Non-pigmented ciliary epithelial cell (primary cell): ENCODE measurements around the gene DNAJC11.
"Not testable (repeated sequence)": the region's sequence is repeated elsewhere in the genome, so short reads cannot be mapped to it uniquely, and the experiment has no call there.

Experiments used
- DNase-seq: peaks from one replicate; pipeline ENCODE4 v3.0.0-alpha.2; 2010; ENCODE audit warnings: low read depth

DNAJC11 gene

GRCh38 chr1:6695868-6696267 lies 5.7 kb downstream of the DNAJC11 start:
- DNase-seq, result no peak

- DNase-seq, result no peak
These were observed 7.4 kb downstream of the DNAJC11 start for GRCh38 chr1:6694121-6694713.

- DNase-seq, result no peak
These were observed 8.7 kb downstream of the DNAJC11 start for GRCh38 chr1:6692956-6693355.

GRCh38 chr1:6691507-6691906 lies 10.1 kb downstream of the DNAJC11 start:
- no peak for DNase-seq

- no peak for DNase-seq
These were observed 11.4 kb downstream of the DNAJC11 start for GRCh38 chr1:6690186-6690585.

GRCh38 chr1:6688757-6689156 lies 12.9 kb downstream of the DNAJC11 start:
- DNase-seq, result no peak

- no peak for DNase-seq
These were observed 13.6 kb downstream of the DNAJC11 start for GRCh38 chr1:6688001-6688400.

GRCh38 chr1:6686294-6686693 lies 15.3 kb downstream of the DNAJC11 start:
- DNase-seq, result no peak

- no peak for DNase-seq
These were observed 16.2 kb downstream of the DNAJC11 start for GRCh38 chr1:6685381-6685780.

GRCh38 chr1:6683434-6683833 lies 18.2 kb downstream of the DNAJC11 start:
- DNase-seq, result no peak

GRCh38 chr1:6675941-6676340 lies 25.7 kb downstream of the DNAJC11 start:
- no peak for DNase-seq

GRCh38 chr1:6674771-6675170 lies 26.8 kb downstream of the DNAJC11 start:
- DNase-seq, result no peak

GRCh38 chr1:6673816-6674398 lies 27.7 kb downstream of the DNAJC11 start:
- no peak for DNase-seq

GRCh38 chr1:6672558-6672957 lies 29.1 kb downstream of the DNAJC11 start:
- DNase-seq, result no peak

GRCh38 chr1:6668503-6668902 lies 33.1 kb downstream of the DNAJC11 start:
- DNase-seq, result no peak

- no peak for DNase-seq
These were observed 34.5 kb downstream of the DNAJC11 start for GRCh38 chr1:6667139-6667538.

GRCh38 chr1:6666696-6667095 lies 34.9 kb downstream of the DNAJC11 start:
- no peak for DNase-seq

- DNase-seq, result not testable (repeated sequence)
These were observed 39.1 kb downstream of the DNAJC11 start for GRCh38 chr1:6662468-6662867.

- DNase-seq, result no peak
These were observed 41.1 kb downstream of the DNAJC11 start for GRCh38 chr1:6660415-6661049.

GRCh38 chr1:6658359-6659060 lies 43.1 kb downstream of the DNAJC11 start:
- no peak for DNase-seq

- DNase-seq, result no peak
These were observed 44.5 kb downstream of the DNAJC11 start for GRCh38 chr1:6657138-6657537.

- DNase-seq, result no peak
These were observed 48.0 kb downstream of the DNAJC11 start for GRCh38 chr1:6653436-6654290.
